GM04504 (cell line): ENCODE measurements around the gene TNNT3.
"Not testable (repeated sequence)": the region's sequence is repeated elsewhere in the genome, so short reads cannot be mapped to it uniquely, and the experiment has no call there.

Experiments
- DNase-seq: peaks from one replicate; pipeline ENCODE4 v3.0.0-alpha.2; 2012; ENCODE audit warnings: low read depth

Gene TNNT3

DNA sequence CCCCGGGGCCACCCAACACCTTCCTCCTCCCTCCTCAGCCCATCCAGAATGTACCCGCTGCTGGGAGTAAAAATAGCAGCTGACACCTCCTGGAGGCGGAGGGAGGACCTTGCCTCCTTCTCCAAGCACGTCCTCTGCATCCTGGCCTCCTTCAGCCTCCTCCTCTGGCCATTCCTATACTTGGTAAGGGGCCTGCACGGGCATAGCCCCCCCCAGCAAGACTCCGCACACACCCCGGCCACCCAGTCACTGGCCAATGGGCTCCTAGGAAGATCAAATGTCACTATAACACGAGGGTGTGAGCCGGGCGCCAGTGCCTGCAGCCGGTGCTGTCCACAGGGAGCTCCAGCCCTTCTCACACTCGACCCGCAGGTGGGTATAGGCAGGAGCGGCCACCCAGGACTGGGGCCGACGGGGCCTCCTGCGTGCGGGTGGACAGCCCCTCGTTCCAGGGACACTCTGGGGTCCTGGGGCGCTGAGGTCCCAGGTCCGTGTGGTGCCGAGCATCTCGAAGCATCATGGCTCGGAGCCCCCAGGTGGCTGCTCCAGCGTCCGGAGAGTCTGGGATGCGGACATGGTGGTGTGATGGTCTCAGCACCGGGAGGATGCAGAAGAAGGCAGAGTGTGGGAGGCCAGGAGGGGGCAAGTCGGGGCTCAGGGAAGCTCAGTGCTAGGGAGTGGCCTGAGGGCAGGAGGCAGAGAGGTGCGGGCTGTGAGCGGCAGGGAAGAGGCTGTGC lies at the start of gene TNNT3:
TNNT3 (plus strand) TSS at position 313 of the 737 bp plus-strand sequence. CDS start 3,172 bp downstream, outside the sequence.
- DNase-seq, result no peak

GRCh38 chr11:1870326-1870696 lies 49.2 kb upstream of the TNNT3 start:
- no peak for DNase-seq

- no peak for DNase-seq
Measured at GRCh38 chr11:1870721-1871466, 48.6 kb upstream of the TNNT3 start.

- no peak for DNase-seq
Measured at GRCh38 chr11:1871531-1871930, 48.0 kb upstream of the TNNT3 start.

DNA sequence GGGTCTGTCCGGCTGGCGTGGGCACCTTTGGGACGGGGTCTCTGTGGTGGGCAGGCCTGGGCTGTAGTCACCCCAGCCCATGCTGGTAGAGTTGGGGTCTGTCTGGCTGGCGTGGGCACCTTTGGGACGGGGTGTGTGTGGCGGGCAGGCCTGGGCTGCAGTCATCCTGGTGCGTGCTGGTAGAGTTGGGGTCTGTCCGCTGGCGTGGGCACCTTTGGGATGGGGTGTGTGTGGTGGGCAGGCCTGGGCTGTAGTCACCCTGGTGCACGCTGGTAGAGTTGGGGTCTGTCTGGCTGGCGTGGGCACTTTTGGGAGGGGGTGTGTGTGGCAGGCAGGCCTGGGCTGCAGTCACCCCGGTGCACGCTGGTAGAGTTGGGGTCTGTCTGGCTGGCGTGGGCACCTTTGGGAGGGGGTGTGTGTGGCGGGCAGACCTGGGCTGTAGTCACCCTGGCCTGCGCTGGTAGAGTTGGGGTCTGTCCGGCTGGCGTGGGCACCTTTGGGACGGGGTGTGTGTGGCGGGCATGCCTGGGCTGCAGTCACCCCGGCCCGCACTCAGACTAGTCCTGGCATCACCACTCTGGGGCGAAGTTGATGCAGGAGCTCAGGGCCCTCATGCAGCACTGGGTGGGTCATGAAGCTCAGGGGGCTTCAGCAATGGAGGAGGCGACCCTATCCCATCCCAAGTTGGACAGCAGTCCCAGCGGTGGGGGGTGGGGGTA lies 47.1 kb upstream of the TNNT3 start:
- no peak for DNase-seq

GRCh38 chr11:1873048-1873812 lies 46.3 kb upstream of the TNNT3 start:
- DNase-seq, result no peak

DNA sequence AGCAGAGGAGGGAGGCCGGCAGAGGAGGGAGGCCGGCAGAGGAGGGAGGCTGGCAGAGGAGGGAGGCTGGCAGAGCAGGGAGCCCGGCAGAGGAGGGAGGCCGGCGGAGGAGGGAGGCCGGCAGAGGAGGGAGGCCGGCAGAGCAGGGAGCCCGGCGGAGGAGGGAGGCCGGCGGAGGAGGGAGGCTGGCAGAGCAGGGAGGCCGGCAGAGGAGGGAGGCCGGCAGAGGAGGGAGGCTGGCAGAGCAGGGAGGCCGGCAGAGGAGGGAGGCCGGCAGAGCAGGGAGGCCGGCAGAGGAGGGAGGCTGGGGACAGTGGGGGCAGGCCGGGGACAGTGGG lies 45.7 kb upstream of the TNNT3 start:
- DNase-seq, result not testable (repeated sequence)

GRCh38 chr11:1874441-1875092 lies 44.9 kb upstream of the TNNT3 start:
- not testable (repeated sequence) for DNase-seq

DNA sequence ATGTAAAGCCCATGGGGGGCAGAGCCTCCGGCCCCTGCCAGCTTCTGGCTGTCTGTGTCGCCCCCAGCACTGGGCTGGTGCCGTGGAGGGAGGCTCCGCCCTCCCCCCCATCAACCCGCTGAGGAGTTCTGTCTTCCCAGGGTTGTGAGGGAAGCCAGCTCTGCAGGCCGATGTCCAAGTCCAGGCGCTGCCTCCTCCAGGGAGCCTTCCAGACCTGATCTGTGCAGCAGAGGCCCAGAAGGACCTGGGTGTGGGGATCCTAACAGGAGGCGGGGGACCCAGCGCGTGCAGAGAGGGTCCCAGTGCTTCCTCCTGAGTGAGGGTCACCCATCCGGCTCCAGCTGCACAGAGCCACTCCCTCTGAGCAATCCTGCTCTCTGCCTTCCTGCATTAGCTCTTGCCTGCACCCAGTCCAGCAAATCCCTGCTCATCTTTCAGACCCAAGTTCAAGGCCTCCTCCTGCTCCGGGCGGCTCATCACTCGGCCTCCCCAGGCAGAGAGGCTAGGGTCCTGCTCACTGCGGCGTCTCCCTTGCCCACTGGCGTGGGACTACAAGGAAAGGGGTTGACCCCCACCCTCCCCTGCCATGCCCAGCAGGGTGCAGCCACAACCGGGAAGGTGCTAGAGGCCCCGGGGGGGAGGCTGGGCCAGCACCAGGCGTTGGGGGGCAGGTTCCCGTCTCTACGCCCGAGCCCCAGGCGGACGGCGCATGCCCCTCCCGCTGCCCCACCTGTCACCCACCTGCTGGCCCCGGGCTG lies 44.2 kb upstream of the TNNT3 start:
- no peak for DNase-seq

DNA sequence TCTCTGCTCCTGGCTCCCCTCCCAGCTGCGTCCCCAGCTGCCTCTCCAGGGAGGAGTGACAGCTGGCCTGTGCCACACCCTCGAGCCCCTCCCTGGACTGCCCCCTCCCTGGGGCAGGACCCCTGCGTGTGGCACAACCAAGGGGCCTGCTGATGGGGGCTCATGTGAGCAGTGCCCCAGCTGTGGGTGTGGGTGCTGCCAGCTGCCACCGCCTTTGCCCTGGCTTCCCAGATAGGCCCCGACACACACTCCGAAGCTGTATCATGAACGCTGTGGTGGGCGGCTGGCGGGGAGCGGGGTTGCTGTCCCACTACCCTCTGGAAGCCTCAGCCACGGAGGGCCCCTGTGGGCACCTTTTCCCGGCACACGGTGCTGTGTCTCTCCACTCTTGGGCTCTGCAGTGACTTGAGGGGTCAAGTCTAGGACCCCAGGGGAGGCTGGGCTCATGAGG lies 43.6 kb upstream of the TNNT3 start:
- DNase-seq, result not testable (repeated sequence)

DNA sequence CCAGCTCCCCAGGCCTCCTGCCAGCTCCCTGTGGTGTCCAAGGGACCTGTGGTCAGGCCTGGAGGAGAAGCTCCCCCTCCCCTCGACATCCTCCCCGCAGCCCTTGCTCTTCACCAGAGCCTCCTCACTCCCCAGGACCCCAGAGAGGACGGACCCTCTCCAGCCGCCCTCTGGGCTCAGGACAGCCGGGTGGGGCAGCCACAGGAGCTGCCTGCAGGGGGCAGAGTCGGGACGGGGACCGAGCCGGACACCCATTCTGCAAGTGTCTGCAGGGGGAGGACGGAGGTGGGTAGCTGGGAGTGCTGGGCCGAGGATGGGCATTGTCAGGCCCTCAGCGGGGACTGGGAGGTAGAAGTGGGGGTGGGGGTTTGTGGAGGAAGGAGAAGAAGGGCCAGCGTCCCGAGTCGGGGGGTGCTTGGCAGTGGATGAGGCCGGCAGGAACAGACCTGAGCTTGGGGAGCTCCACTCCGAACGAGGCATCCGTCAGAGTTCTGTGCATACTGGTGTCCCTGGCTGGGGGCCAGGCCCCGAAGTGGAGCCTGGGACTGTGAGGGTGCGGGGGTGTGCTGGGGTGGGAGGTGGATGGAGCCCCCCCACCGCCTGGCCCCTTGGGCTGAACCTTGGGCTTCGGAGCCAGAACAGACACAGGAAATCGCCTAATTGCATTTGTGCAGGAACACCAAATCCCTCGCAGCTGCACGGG lies 43.0 kb upstream of the TNNT3 start:
- DNase-seq, result no peak

DNA sequence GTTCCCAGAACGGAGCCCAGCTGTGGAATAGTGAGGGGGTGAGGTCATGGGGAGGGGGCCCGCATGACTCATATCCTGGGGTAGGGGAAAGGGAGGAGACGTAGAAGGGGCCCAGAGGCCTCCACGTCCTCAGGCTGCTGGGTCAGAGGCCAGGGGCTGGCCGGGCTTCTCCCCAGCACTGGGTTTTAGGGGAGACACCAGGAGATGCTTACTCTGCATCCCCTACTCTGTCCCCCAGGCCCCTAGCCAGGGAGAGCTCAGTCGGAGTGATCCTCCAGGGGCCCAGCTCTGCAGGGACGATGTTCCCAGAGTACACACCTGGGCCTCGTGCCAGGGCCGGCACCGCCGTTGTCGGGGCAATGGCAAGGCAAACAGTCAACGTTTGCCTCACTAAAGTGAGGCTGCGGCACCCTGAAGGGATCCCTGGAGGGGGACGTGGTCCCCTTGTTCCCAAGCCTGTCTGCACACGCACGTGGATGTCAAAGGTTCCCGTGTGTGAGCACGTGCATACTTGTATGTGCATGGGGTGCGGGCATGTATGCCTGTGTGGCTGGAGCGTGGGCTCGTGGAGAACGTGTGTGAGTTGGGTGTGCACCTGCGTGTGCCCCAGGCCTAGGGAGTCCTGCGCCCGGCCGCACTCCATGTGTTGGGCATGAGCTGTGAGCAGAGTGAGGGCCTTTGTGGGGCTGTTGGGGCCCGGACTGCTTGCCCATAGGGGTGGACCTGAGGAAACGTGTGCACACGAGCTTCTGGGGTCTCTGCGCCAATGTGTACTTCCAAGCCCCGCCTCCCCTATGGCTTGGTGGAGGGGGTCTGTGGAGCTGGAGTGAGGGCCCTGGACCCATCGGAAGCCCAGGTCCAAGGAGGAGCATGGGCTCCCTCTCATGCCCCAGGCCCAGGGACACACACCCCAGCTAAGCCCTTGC lies 42.0 kb upstream of the TNNT3 start:
- DNase-seq, result no peak

GRCh38 chr11:1878137-1879031 lies 41.1 kb upstream of the TNNT3 start:
- DNase-seq, result no peak

GRCh38 chr11:1879342-1879940 lies 40.1 kb upstream of the TNNT3 start:
- no peak for DNase-seq

DNA sequence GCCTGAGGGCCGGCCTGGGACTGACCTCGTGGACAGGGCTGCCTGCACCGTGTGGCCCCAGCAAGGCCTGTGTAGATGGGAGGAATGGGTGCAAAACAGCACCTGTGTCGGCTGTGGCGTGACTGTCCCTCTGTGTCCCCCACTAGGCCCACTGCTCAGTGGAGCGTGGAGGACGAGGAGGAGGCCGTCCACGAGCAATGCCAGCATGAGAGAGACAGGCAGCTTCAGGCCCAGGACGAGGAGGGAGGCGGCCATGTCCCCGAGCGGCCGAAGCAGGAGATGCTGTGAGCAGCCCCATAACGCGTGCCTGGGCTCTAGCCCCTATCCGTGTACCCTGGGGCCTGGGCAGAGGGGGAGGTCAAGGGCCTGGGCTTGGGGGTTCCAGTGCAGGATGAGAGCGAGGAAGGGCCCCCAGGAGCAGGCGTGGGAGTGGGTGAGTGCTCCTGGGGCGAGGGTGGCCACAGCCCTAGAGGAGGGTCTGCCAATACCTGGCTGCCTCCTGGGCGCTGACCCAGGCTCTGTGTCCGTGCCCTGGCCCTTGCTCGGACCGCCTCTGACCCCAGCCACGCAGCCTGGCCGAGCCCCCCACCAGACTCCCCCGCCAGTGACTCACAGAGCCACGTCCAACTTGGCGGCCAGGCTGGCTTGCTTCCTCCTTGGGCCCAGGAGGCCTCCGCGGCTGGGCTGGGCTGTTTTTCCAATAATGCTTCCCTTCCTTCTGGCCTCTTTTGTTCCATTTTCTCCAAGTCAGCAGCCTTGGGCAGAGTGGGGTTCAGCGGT lies 39.4 kb upstream of the TNNT3 start:
- DNase-seq, result no peak

GRCh38 chr11:1880746-1881441 lies 38.6 kb upstream of the TNNT3 start:
- DNase-seq, result no peak
